Kidney epithelial cell (primary cell): ENCODE measurements around the gene PASK. TPM values are rescaled to one million over a fixed set of nuclear protein-coding genes. Genes with fewer than 3 reads are reported as not detected.
"Not testable (repeated sequence)": the region's sequence is repeated elsewhere in the genome, so short reads cannot be mapped to it uniquely, and the experiment has no call there.

ENCODE experiments used
- DNase-seq: peaks from one replicate; pipeline ENCODE4 v3.0.0-alpha.2; 2010; ENCODE audit warnings: low read depth
- H3K27me3 ChIP-seq: 2 replicates; pipeline ENCODE4 v1.6.0; 2011; ENCODE audit warnings: low read length; ENCODE audit not compliant: control insufficient read depth, insufficient read depth
- H3K36me3 ChIP-seq: 2 replicates; pipeline ENCODE4 v1.5.1; 2011; ENCODE audit warnings: low read length; ENCODE audit not compliant: control insufficient read depth, insufficient read depth
- H3K4me3 ChIP-seq: 2 replicates; pipeline ENCODE4 v1.5.1; 2011; ENCODE audit warnings: low read depth, mild to moderate bottlenecking, control low read depth, low read length
- total RNA-seq: library from RNA; depleted of rRNA; stranded (reverse); fragments of >200 nt; gene quantifications from 2 replicates; pipeline ENCODE4 v1.2.3, GENCODE V29; 2015
- TF ChIP-seq, protein P1 (sequence below): IDR thresholded peaks from 2 replicates; pipeline ENCODE4 v1.5.1; 2011; ENCODE audit warnings: mild to moderate bottlenecking, moderate library complexity, low read length, control low read depth, inconsistent platforms; ENCODE audit not compliant: insufficient read depth, poor library complexity, severe bottlenecking

PASK gene
- 8.3 and 9.2 TPM in 2 replicates for total RNA-seq

DNA sequence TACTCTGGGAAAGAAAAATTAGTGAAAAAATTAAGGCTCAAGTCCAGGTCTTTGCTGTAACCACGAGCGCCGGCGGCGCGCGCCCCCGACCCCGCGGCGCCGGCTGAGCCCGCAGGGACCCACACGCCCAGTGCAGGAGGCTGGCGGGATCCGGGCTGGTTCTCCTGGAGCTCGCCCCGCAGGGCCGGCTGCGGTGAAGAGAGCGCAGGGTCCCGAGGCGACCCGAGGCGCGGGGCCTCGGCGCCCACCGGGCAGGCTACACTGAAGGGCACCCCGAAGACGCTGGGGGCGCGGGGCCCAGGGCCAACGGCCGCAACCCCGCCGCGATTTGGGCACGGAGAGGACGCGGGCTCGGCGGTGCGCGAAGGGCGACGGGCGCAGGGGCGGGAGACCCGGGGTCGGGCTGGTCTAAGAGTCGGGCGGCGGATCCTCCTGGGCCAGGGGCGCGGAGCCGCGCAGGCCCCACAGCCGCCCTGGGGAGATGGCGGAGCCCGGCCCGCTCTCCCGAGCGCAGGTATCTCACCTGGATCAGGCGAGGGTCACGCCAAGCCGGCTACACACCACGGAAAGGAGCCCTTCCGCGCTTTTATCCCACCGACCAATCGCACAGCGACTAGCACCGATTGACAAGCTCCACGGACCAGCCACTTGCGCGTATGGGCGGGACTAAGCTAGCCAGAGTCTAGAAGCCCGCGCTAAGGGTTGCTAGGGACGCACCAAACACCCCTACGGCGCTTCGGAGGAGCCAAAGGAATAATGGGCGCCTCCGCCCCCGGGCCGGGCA is at the start of gene PASK:
Gene PASK (minus strand): TSS at position 582 of the 784 bp plus-strand sequence. CDS start 6,440 bp downstream, outside the sequence.
- TF ChIP-seq, protein P1, sequence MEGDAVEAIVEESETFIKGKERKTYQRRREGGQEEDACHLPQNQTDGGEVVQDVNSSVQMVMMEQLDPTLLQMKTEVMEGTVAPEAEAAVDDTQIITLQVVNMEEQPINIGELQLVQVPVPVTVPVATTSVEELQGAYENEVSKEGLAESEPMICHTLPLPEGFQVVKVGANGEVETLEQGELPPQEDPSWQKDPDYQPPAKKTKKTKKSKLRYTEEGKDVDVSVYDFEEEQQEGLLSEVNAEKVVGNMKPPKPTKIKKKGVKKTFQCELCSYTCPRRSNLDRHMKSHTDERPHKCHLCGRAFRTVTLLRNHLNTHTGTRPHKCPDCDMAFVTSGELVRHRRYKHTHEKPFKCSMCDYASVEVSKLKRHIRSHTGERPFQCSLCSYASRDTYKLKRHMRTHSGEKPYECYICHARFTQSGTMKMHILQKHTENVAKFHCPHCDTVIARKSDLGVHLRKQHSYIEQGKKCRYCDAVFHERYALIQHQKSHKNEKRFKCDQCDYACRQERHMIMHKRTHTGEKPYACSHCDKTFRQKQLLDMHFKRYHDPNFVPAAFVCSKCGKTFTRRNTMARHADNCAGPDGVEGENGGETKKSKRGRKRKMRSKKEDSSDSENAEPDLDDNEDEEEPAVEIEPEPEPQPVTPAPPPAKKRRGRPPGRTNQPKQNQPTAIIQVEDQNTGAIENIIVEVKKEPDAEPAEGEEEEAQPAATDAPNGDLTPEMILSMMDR: no peak
- no peaks in the 10 kb centered on the region for H3K36me3 ChIP-seq
- H3K27me3 ChIP-seq: no peaks in the 10 kb centered on the region
- H3K4me3 ChIP-seq: peak within 1 kb of the TSS; percentile 70
- DNase-seq: peak; percentile 88

DNA sequence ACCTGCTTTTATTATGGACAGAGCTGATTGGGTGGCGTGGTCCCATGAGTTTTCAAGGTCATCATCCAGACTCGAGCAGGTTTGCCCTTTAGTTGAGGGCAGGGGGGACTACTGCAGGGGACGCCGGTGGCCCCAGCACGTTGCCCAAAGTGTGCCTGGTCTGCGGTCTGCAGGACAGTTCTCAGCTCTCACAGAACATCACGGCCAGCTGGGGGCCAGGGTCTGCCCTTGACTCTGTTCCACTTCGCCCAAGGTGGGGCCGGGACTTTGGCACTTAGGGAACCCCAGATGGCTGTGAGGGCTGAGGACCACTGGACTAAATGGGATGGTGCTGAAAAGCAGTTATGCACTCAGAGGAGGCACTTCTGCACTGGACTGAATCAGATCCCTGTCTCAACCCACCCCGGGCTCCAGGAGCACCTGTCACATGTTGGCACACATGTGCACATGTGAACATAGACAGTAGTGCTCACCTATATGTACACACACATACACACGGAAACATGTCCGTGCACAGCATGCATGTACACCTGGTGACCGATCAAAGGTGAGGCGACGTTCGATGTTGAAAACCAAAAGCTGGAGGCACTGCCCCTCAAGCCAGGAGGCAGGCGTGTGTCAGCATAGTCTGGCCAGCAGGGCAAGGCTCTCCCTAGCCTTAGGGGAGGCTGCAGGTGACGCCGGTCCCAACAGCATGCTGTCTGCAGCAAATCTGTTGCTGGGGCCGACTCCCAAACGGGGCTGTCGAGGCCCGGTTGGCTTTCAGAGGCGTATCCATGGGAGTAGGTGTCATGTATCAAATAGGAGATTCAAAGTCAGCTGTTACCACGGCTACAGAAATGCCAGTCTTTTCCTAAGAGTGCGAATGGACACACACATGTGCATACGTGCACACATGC is 49.4 kb upstream of the PASK start:
- H3K36me3 ChIP-seq: no peaks in the 10 kb centered on the region
- DNase-seq: no peak
- no peak overlapping the region for H3K4me3 ChIP-seq
- TF ChIP-seq, protein P1: no peak
- H3K27me3 ChIP-seq: peaks cover 14% of the 10 kb centered on the region

DNA sequence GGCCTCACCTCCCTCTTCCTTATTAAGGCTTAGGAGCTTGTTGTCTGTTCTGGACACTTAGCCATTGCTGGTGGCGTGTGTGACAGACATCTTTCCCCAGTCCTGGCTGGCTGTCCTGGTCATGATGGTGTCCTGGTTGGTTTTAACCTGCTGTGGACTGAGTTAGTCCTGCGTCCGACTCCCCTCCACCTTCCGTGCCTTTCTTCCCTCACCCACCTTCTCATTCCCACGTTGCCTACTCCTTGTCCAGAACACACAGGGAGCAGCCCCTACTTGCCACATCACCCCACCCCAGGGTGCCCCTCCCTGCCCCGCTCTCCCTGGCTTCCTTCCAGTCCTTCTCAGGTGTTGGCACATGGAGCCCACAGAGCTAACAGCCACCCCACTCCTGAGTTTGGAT is 48.7 kb upstream of the PASK start:
- no peak overlapping the region for H3K4me3 ChIP-seq
- H3K27me3 ChIP-seq: peaks cover 14% of the 10 kb centered on the region
- DNase-seq: no peak
- TF ChIP-seq, protein P1: no peak
- H3K36me3 ChIP-seq: no peaks in the 10 kb centered on the region

DNA sequence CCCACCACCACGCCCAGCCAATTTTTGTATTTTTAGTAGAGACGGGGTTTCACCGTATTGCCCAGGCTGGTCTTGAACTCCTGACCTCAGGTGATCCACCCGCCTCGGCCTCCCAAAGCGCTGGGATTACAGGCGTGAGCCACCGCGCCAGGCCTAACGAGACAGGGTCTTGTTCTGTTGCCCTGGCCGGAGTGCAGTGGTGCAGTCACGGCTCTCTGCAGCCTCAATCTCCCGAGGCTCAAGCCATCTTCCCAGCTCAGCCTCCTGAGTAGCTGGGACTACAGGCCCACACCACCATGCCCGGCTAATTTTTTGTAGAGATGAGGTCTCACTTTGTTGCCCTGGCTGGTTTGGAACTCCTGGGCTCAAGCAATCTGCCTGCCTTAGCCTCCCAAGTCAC is 48.0 kb upstream of the PASK start:
- H3K36me3 ChIP-seq, H3K4me3 ChIP-seq, DNase-seq: not testable (repeated sequence)
- peaks cover 14% of the 10 kb centered on the region for H3K27me3 ChIP-seq

DNA sequence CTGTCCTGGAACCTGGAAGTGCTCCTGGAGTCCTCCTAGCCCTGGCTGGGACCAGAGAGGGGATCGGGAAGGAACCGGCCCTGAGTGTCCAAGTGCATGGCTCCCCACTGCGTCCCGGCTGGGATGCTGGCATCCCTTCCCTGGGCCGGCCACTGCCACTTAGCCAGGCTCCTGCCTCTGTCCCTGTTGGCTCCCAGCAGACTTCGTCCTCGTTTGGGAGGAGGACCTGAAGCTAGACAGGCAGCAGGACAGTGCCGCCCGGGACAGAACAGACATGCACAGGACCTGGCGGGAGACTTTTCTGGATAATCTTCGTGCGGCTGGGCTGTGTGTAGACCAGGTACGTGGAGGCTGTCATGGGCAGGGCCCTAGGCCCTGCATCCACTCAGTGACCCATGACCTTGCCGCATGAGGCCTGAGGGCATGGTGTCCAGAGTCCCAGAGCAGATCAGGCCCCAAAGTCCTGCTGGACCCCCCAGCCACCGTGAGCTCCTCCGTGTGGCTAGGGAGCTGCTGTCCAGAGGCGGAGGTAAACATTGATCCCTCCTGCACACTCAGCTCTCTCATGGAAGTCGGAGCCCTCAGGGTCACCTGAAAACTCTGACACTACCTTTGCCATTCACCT is 46.3 kb upstream of the PASK start:
- Histone ChIP-seq H3K27me3 (peaks cover 14% of the 10 kb centered on the region), H3K4me3 (no peak overlapping the region), H3K36me3 (no peaks in the 10 kb centered on the region)
- TF ChIP-seq, protein P1: no peak
- no peak for DNase-seq

DNA sequence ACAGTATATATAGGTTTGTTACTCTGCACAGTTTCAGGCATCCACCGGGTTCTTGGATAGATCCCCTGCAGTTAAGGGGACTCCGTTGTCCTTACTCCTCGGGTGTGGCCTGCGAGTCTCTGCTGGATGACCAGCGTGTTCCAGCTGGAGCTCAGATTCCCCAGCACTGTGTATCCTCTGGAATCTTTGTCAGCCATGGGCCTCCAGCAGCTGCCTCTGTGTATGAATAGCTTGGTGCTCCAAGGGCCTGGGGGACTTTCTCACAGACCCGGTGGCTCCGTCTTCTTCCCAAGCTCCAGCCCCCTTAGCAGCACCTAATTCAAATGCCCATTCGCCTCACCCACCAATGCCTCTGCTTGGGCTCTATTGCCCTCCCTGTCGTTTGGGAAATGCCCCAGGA is 45.5 kb upstream of the PASK start:
- H3K36me3 ChIP-seq: no peaks in the 10 kb centered on the region
- no peak overlapping the region for H3K4me3 ChIP-seq
- no peak for DNase-seq
- TF ChIP-seq, protein P1: no peak
- H3K27me3 ChIP-seq: peaks cover 14% of the 10 kb centered on the region
